ENCODE data around the gene LRRFIP2.

DNA sequence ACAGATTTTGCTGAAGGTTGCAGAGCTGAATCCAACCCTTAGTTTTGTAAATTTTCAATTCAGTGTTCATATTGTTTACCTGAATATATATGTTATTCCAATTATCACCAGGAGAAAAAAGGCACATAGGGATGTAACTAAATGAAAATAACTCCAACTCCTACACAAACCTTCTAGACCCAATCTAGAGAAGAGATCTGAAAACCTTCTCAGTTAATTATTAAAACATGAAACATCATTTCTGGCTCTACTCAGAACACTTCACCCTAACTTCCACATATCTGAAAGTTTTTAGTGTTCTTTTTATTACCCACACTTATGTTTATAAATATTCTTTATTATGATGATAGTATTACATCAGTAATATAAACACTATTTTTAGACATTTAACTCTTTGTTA, 76.6 kb downstream of the LRRFIP2 start:
- no peak for TF ChIP-seq ZNF274 (IDR thresholded peaks at IDR 0.05; ENCODE audit: low read depth, low read length)
- no peak for TF ChIP-seq YY1 (IDR thresholded peaks at IDR 0.05; ENCODE audit: insufficient read depth, insufficient read length)
- TF ChIP-seq SUZ12 (IDR thresholded peaks at IDR 0.05; ENCODE audit: extremely low read depth, insufficient read depth, insufficient read length), result no peak

All from NT2/D1 (cell line).